ENCODE results near the gene CEP97. TPM values are rescaled to one million over a fixed set of nuclear protein-coding genes. Genes with fewer than 3 reads are reported as not detected.

Gene CEP97
- total and polyA plus RNA-seq, 9 of the 15 experiments (the other 6 are each of a cell fraction or from before 2014, with no cell fraction given): 2.0 to 10.1 (median 4.3) TPM

GRCh38 chr3:101803173-101803782 is 78.9 kb downstream of the CEP97 start (continued):
- no peak for TF ChIP-seq ZMIZ1 (IDR thresholded peaks at IDR 0.05; ENCODE audit: low read depth in 2 of 2, low read length in 2 of 2)
- no peak for TF ChIP-seq EZH2 (IDR thresholded peaks at IDR 0.05; ENCODE audit: borderline replicate concordance, low read depth, low read length)

- 64% methylated on average over 3 of the region's 3 CpGs for WGBS (ENCODE audit: insufficient coverage, low coverage, missing lambda C conversion rate)
- no peak for FAIRE-seq
- no peak overlapping the region for H2AFZ ChIP-seq (ENCODE audit: low read depth, low read length)
Observed at GRCh38 chr3:101803939-101804338, 79.5 kb downstream of the CEP97 start.

More at GRCh38 chr3:101803939-101804338, 79.5 kb downstream of the CEP97 start:
- Histone ChIP-seq H3K4me1 (replicated peaks in 1 of 2; ENCODE audit: control insufficient read depth in 2 of 2, insufficient read depth in 2 of 2, low read length in 2 of 2) (no peaks in the 10 kb centered on the region), H3K9me1 (ENCODE audit: control insufficient read depth, insufficient read depth, low read length) (no peaks in the 10 kb centered on the region), H3K4me3 (no peak overlapping the region), H3K9me3 (replicated peaks; ENCODE audit: control insufficient read depth, insufficient read depth, low read depth, low read length) (no peaks in the 10 kb centered on the region), H3K27me3 (ENCODE audit: control insufficient read depth in 2 of 2, insufficient read depth in 2 of 2, low read length in 2 of 2) (no peaks in the 10 kb centered on the region), H3K9ac (ENCODE audit: insufficient read depth in 1 of 2, low read depth in 2 of 2, low read length in 2 of 2) (no peak overlapping the region), H3K79me2 (ENCODE audit: control insufficient read depth, insufficient read depth, low read length) (no peaks in the 10 kb centered on the region), H3K4me2 (ENCODE audit: insufficient read depth, low read length) (no peak overlapping the region), H3K27ac (ENCODE audit: extremely low read depth, low read depth, low read length) (no peak overlapping the region), H3K36me3 (ENCODE audit: control insufficient read depth, insufficient read depth, low read length) (no peaks in the 10 kb centered on the region), H4K20me1 (replicated peaks; ENCODE audit: control insufficient read depth, insufficient read depth, low read length) (no peaks in the 10 kb centered on the region)
- DNase-seq (ENCODE audit: extremely low read depth in 1 of 4, low spot score in 3 of 4): no peak
- no TSS peak for BruUV-seq (replicated peaks)
- no peak for ATAC-seq
- CTCF ChIA-PET (ENCODE audit: low intra/inter-chr PET ratio): no interaction called here
- in situ Hi-C loops (cut with MboI) (loop anchor here (25.0 kb wide), 1 partner anchor 733 kb away; no protein-coding TSS in a partner anchor), intact Hi-C loops (cut with micrococcal nuclease) (loop anchor here (2.0 kb wide), 1 partner anchor 109 kb away; no protein-coding TSS in a partner anchor)
- POLR2A ChIA-PET: no interaction called here
- no peak for TF ChIP-seq L3MBTL2 (IDR thresholded peaks at IDR 0.05)

Data from K562 (cell line).